ENCODE results near the gene BACH2. TPM values are rescaled to one million over a fixed set of nuclear protein-coding genes. Genes with fewer than 3 reads are reported as not detected.

Gene BACH2
- polyA plus RNA-seq, 1 of the 3 experiments (the other 2 are of a cell fraction): 0.46 TPM

DNA sequence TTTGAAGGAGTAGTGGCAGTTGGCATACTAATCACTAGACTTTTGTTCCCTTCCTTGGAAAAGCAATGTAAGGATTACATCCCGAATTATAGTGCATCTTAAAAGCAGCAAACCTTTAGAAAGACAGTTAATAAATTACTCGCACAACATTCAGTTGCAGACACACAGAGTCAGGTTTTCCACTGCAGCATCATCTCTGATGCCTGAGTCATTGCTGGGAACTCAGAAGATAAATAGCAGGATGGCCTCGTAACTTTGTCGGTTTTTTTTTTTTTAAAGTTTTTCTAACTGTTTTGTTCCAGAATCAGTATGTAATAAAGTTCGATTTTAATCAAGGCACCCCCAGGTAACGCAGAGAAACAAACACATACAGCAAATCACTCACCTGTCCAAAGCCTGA, 368.0 kb downstream of the BACH2 start:
- ChIA-PET CTCF (interaction anchor here (1.0 to 1.7 kb wide), 2 partner anchors 12 to 551 kb away, joined by 4 to 10 read pairs; no protein-coding TSS in a partner anchor), POLR2A (no interaction called here)
- H3K4me2 ChIP-seq: no peak overlapping the region
- no peaks in the 10 kb centered on the region for H3F3A ChIP-seq (replicated peaks; ENCODE audit: insufficient read depth)
- no peak overlapping the region for H3K4me3 ChIP-seq (ENCODE audit: low read depth in 2 of 2, low read length in 1 of 2)
- H3K36me3 ChIP-seq (replicated peaks in 1 of 2; ENCODE audit: control insufficient read depth in 1 of 2, insufficient read depth in 2 of 2, low read length in 1 of 2): no peaks in the 10 kb centered on the region
- H3K27ac ChIP-seq (ENCODE audit: low read depth in 2 of 2, low read length in 1 of 2): peak overlapping the region in 1 of 2 experiments; percentile 47; a peak in 2 of 4 replicates
- H3K9me3 ChIP-seq: no peaks in the 10 kb centered on the region
- H3K4me1 ChIP-seq (ENCODE audit: control insufficient read depth in 1 of 2, insufficient read depth in 2 of 2, low read depth in 1 of 2, low read length in 1 of 2): peaks cover 3 to 7% of the 10 kb centered on the region in 2 experiments; a peak in 2 of 4 replicates
- TF ChIP-seq JUND (IDR thresholded peaks at IDR 0.05) (peak; percentile 58), GATA2 (CRISPR knock-in tag; IDR thresholded peaks at IDR 0.05) (no peak), TCF12 (IDR thresholded peaks at IDR 0.05) (peak; percentile 21; the same call in 1 of the 2 replicates), FOSL2 (IDR thresholded peaks at IDR 0.05; ENCODE audit: borderline replicate concordance, low read depth) (peak; percentile 53; the same call in 1 of the 2 replicates)
- TF ChIP-seq, protein P1, sequence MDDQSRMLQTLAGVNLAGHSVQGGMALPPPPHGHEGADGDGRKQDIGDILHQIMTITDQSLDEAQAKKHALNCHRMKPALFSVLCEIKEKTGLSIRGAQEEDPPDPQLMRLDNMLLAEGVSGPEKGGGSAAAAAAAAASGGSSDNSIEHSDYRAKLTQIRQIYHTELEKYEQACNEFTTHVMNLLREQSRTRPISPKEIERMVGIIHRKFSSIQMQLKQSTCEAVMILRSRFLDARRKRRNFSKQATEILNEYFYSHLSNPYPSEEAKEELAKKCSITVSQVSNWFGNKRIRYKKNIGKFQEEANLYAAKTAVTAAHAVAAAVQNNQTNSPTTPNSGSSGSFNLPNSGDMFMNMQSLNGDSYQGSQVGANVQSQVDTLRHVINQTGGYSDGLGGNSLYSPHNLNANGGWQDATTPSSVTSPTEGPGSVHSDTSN (IDR thresholded peaks at IDR 0.05): peak; percentile 71; the same call in 1 of the 2 replicates
- peak overlapping the region; percentile 72; the same call in 1 of the 2 replicates for H2AFZ ChIP-seq (ENCODE audit: low read depth)
- no peaks in the 10 kb centered on the region for H3K79me2 ChIP-seq (ENCODE audit: insufficient read depth)
- no peaks in the 10 kb centered on the region for H3K27me3 ChIP-seq (ENCODE audit: insufficient read depth)
- WGBS (ENCODE audit: low lambda C conversion rate): 34% methylated on average over 6 of the region's 6 CpGs
- DNase-seq: no peak
- no peaks in the 10 kb centered on the region for H3K9me2 ChIP-seq
- no peaks in the 10 kb centered on the region for H4K20me1 ChIP-seq (ENCODE audit: insufficient read depth)
- peak overlapping the region; percentile 15; the same call in 1 of the 2 replicates for H3K9ac ChIP-seq

DNA sequence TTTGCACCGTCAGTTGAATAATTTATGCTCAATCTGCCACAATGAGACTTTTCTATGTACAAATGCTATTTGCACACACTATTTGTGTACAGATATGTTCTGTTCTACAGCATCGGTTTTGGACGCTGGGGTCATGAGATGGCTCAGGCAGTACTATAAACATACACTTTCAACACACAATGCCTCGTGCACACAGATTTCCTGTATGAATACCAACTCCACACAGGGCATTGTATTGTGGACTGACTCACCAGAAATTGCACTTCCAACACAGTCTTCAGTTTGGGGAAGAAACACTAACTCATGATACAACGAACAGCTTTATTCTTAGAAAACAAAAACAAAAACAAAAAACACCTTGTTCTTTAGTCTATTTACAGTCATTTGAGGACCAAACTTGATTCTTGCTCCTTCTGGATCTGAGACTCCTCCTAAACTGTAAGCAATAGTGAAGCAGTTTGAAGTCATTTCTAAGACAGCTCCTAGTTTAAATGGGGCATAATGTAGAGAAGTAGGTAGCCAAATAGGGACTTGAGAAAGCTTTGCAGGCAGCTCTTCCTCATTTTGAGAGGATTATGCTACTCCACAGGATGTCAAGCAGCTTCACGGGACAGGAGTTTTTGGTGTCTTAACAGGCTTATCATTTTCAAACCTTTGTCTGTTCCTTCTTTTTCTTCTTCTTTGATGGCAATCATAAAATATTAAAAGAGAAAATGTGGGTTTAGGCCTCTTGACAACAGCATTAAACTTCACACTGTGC, 368.7 kb downstream of the BACH2 start:
- H3K27ac ChIP-seq (ENCODE audit: low read depth in 2 of 2, low read length in 1 of 2): peak overlapping the region in 1 of 2 experiments; percentile 47; a peak in 2 of 4 replicates
- H3K4me2 ChIP-seq: no peak overlapping the region
- WGBS (ENCODE audit: low lambda C conversion rate): 63% methylated on average over 6 of the region's 6 CpGs
- no peaks in the 10 kb centered on the region for H3K36me3 ChIP-seq (replicated peaks in 1 of 2; ENCODE audit: control insufficient read depth in 1 of 2, insufficient read depth in 2 of 2, low read length in 1 of 2)
- ChIA-PET POLR2A (no interaction called here), CTCF (interaction anchor here (1.0 to 1.7 kb wide), 3 partner anchors 12 to 560 kb away, joined by 3 to 10 read pairs (median 4); no protein-coding TSS in a partner anchor)
- H4K20me1 ChIP-seq (ENCODE audit: insufficient read depth): no peaks in the 10 kb centered on the region
- H3K9me3 ChIP-seq: no peaks in the 10 kb centered on the region
- H2AFZ ChIP-seq (ENCODE audit: low read depth): no peak overlapping the region
- H3F3A ChIP-seq (replicated peaks; ENCODE audit: insufficient read depth): no peaks in the 10 kb centered on the region
- H3K79me2 ChIP-seq (ENCODE audit: insufficient read depth): no peaks in the 10 kb centered on the region
- no peaks in the 10 kb centered on the region for H3K9me2 ChIP-seq
- DNase-seq: no peak
- H3K9ac ChIP-seq: no peak overlapping the region
- peaks cover 3 to 7% of the 10 kb centered on the region in 2 experiments; a peak in 2 of 4 replicates for H3K4me1 ChIP-seq (ENCODE audit: control insufficient read depth in 1 of 2, insufficient read depth in 2 of 2, low read depth in 1 of 2, low read length in 1 of 2)
- no peak overlapping the region for H3K4me3 ChIP-seq (ENCODE audit: low read depth in 2 of 2, low read length in 1 of 2)
- no peaks in the 10 kb centered on the region for H3K27me3 ChIP-seq (ENCODE audit: insufficient read depth)
- TF ChIP-seq, protein P2, sequence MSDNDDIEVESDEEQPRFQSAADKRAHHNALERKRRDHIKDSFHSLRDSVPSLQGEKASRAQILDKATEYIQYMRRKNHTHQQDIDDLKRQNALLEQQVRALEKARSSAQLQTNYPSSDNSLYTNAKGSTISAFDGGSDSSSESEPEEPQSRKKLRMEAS (IDR thresholded peaks at IDR 0.05; ENCODE audit: low read depth): no peak
- TF ChIP-seq TCF12 (IDR thresholded peaks at IDR 0.05) (no peak), JUND (IDR thresholded peaks at IDR 0.05) (no peak), POLR2AphosphoS5 (IDR thresholded peaks at IDR 0.05; ENCODE audit: low read depth, low read length) (no peak), FOXJ3 (CRISPR knock-in tag; IDR thresholded peaks at IDR 0.05) (no peak), TEAD4 (IDR thresholded peaks at IDR 0.05; ENCODE audit: borderline replicate concordance, insufficient read depth) (no peak), RCOR1 (IDR thresholded peaks at IDR 0.05; ENCODE audit: low read length) (no peak), FOSL2 (IDR thresholded peaks at IDR 0.05; ENCODE audit: borderline replicate concordance, low read depth) (no peak), EZH2phosphoT487 (IDR thresholded peaks at IDR 0.05; ENCODE audit: borderline replicate concordance, low read depth) (no peak), GABPA (IDR thresholded peaks at IDR 0.05; ENCODE audit: low read depth) (no peak)
- TF ChIP-seq, protein P3, sequence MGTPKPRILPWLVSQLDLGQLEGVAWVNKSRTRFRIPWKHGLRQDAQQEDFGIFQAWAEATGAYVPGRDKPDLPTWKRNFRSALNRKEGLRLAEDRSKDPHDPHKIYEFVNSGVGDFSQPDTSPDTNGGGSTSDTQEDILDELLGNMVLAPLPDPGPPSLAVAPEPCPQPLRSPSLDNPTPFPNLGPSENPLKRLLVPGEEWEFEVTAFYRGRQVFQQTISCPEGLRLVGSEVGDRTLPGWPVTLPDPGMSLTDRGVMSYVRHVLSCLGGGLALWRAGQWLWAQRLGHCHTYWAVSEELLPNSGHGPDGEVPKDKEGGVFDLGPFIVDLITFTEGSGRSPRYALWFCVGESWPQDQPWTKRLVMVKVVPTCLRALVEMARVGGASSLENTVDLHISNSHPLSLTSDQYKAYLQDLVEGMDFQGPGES (IDR thresholded peaks at IDR 0.05; ENCODE audit: low read depth, low read length): no peak
- TF ChIP-seq, protein P4, sequence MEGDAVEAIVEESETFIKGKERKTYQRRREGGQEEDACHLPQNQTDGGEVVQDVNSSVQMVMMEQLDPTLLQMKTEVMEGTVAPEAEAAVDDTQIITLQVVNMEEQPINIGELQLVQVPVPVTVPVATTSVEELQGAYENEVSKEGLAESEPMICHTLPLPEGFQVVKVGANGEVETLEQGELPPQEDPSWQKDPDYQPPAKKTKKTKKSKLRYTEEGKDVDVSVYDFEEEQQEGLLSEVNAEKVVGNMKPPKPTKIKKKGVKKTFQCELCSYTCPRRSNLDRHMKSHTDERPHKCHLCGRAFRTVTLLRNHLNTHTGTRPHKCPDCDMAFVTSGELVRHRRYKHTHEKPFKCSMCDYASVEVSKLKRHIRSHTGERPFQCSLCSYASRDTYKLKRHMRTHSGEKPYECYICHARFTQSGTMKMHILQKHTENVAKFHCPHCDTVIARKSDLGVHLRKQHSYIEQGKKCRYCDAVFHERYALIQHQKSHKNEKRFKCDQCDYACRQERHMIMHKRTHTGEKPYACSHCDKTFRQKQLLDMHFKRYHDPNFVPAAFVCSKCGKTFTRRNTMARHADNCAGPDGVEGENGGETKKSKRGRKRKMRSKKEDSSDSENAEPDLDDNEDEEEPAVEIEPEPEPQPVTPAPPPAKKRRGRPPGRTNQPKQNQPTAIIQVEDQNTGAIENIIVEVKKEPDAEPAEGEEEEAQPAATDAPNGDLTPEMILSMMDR (IDR thresholded peaks at IDR 0.05): no peak
- TF ChIP-seq, protein P5, sequence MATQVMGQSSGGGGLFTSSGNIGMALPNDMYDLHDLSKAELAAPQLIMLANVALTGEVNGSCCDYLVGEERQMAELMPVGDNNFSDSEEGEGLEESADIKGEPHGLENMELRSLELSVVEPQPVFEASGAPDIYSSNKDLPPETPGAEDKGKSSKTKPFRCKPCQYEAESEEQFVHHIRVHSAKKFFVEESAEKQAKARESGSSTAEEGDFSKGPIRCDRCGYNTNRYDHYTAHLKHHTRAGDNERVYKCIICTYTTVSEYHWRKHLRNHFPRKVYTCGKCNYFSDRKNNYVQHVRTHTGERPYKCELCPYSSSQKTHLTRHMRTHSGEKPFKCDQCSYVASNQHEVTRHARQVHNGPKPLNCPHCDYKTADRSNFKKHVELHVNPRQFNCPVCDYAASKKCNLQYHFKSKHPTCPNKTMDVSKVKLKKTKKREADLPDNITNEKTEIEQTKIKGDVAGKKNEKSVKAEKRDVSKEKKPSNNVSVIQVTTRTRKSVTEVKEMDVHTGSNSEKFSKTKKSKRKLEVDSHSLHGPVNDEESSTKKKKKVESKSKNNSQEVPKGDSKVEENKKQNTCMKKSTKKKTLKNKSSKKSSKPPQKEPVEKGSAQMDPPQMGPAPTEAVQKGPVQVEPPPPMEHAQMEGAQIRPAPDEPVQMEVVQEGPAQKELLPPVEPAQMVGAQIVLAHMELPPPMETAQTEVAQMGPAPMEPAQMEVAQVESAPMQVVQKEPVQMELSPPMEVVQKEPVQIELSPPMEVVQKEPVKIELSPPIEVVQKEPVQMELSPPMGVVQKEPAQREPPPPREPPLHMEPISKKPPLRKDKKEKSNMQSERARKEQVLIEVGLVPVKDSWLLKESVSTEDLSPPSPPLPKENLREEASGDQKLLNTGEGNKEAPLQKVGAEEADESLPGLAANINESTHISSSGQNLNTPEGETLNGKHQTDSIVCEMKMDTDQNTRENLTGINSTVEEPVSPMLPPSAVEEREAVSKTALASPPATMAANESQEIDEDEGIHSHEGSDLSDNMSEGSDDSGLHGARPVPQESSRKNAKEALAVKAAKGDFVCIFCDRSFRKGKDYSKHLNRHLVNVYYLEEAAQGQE (IDR thresholded peaks at IDR 0.05; ENCODE audit: low read depth, low read length): no peak
- TF ChIP-seq, protein P6, sequence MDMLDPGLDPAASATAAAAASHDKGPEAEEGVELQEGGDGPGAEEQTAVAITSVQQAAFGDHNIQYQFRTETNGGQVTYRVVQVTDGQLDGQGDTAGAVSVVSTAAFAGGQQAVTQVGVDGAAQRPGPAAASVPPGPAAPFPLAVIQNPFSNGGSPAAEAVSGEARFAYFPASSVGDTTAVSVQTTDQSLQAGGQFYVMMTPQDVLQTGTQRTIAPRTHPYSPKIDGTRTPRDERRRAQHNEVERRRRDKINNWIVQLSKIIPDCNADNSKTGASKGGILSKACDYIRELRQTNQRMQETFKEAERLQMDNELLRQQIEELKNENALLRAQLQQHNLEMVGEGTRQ (IDR thresholded peaks at IDR 0.05; ENCODE audit: borderline replicate concordance, low read depth, low read length): no peak

Data from SK-N-SH (cell line).